Measurements from ENCODE around the gene VPREB1. TPM values are rescaled to one million over a fixed set of nuclear protein-coding genes. Genes with fewer than 3 reads are reported as not detected.

VPREB1 gene
- total RNA-seq, 1 donor from 2014 or later, result not detected

- Mint-ChIP-seq H3K4me1 (no peaks in the 10 kb centered on the region), H3K9me3 (no peaks in the 10 kb centered on the region), H3K4me3 (no peak overlapping the region), H3K27ac (no peak overlapping the region), H3K27me3 (ENCODE audit: insufficient read depth, low read depth) (peaks cover 11% of the 10 kb centered on the region), H3K36me3 (no peaks in the 10 kb centered on the region)
- H2AFZ ChIP-seq (replicated peaks), result no peak overlapping the region
- no peak overlapping the region for H3K4me2 ChIP-seq
- no peaks in the 10 kb centered on the region for H3K9me3 ChIP-seq (ENCODE audit: low read depth)
- DNase-seq (ENCODE audit: low spot score), result no peak
- no peaks in the 10 kb centered on the region for H4K20me1 ChIP-seq (ENCODE audit: low read depth)
- TF ChIP-seq, protein P1, sequence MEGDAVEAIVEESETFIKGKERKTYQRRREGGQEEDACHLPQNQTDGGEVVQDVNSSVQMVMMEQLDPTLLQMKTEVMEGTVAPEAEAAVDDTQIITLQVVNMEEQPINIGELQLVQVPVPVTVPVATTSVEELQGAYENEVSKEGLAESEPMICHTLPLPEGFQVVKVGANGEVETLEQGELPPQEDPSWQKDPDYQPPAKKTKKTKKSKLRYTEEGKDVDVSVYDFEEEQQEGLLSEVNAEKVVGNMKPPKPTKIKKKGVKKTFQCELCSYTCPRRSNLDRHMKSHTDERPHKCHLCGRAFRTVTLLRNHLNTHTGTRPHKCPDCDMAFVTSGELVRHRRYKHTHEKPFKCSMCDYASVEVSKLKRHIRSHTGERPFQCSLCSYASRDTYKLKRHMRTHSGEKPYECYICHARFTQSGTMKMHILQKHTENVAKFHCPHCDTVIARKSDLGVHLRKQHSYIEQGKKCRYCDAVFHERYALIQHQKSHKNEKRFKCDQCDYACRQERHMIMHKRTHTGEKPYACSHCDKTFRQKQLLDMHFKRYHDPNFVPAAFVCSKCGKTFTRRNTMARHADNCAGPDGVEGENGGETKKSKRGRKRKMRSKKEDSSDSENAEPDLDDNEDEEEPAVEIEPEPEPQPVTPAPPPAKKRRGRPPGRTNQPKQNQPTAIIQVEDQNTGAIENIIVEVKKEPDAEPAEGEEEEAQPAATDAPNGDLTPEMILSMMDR (IDR thresholded peaks at IDR 0.05), result no peak
- no peak for TF ChIP-seq EZH2phosphoT487 (IDR thresholded peaks at IDR 0.05)
- TF ChIP-seq EZH2 (IDR thresholded peaks at IDR 0.05), result no peak
- H3K4me3 ChIP-seq, result no peak overlapping the region
- peaks cover 87% of the 10 kb centered on the region for H3K27me3 ChIP-seq
- no peaks in the 10 kb centered on the region for H3K79me2 ChIP-seq (ENCODE audit: low read depth)
- no peak overlapping the region for H3K9ac ChIP-seq
- no peak overlapping the region for H3K27ac ChIP-seq
- no peaks in the 10 kb centered on the region for H3K36me3 ChIP-seq
- H3F3A ChIP-seq (ENCODE audit: low read depth), result no peaks in the 10 kb centered on the region
- H3K4me1 ChIP-seq, result no peaks in the 10 kb centered on the region
Measured at GRCh38 chr22:22226448-22227187, 18.0 kb upstream of the VPREB1 start.

- Mint-ChIP-seq H3K9me3 (no peaks in the 10 kb centered on the region), H3K4me1 (no peaks in the 10 kb centered on the region), H3K36me3 (no peaks in the 10 kb centered on the region), H3K27ac (no peak overlapping the region), H3K27me3 (ENCODE audit: insufficient read depth, low read depth) (peaks cover 11% of the 10 kb centered on the region), H3K4me3 (no peak overlapping the region)
- Histone ChIP-seq H3K36me3 (no peaks in the 10 kb centered on the region), H4K20me1 (ENCODE audit: low read depth) (no peaks in the 10 kb centered on the region), H3K4me1 (no peaks in the 10 kb centered on the region), H3K27ac (no peak overlapping the region), H3K27me3 (peaks cover 98% of the 10 kb centered on the region), H3K4me2 (no peak overlapping the region), H2AFZ (replicated peaks) (no peak overlapping the region), H3K79me2 (ENCODE audit: low read depth) (no peaks in the 10 kb centered on the region), H3K9me3 (ENCODE audit: low read depth) (no peaks in the 10 kb centered on the region), H3F3A (ENCODE audit: low read depth) (no peaks in the 10 kb centered on the region), H3K9ac (no peak overlapping the region), H3K4me3 (no peak overlapping the region)
- TF ChIP-seq, protein P1 (IDR thresholded peaks at IDR 0.05), result no peak
- TF ChIP-seq EZH2phosphoT487 (IDR thresholded peaks at IDR 0.05) (no peak), EZH2 (IDR thresholded peaks at IDR 0.05) (no peak)
- DNase-seq (ENCODE audit: low spot score), result no peak
Measured at GRCh38 chr22:22228421-22228820, 16.2 kb upstream of the VPREB1 start.

DNA sequence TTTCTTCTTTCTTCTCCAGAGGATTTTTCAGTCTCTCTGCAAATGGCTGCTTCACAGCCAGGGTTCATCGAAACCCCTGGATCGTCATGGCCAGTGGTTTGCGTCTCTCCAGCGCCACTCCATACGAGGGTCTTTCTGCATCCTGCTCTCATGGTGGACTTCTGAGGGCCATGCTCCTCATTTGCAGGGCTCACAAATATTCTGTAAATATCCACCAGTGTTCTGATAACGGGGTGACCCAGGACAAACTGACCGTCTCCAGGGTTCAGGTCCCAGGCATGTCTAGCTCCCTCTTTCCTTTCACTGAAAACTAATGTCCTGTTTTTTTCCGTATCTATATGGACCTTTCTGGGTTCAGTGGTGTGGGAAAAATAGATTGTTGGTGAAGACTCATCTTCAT is 15.7 kb upstream of the VPREB1 start:
- H4K20me1 ChIP-seq (ENCODE audit: low read depth), result no peaks in the 10 kb centered on the region
- H3K27ac Mint-ChIP-seq, result no peak overlapping the region
- no peak overlapping the region for H3K4me3 ChIP-seq
- no peak overlapping the region for H3K4me2 ChIP-seq
- DNase-seq (ENCODE audit: low spot score), result no peak
- no peaks in the 10 kb centered on the region for H3K4me1 ChIP-seq
- no peaks in the 10 kb centered on the region for H3K9me3 ChIP-seq (ENCODE audit: low read depth)
- H3K27me3 Mint-ChIP-seq (ENCODE audit: insufficient read depth, low read depth), result peaks cover 12% of the 10 kb centered on the region
- no peaks in the 10 kb centered on the region for H3F3A ChIP-seq (ENCODE audit: low read depth)
- H3K27me3 ChIP-seq, result peaks cover 100% of the 10 kb centered on the region
- no peaks in the 10 kb centered on the region for H3K36me3 ChIP-seq
- H3K4me3 Mint-ChIP-seq, result no peak overlapping the region
- no peak overlapping the region for H2AFZ ChIP-seq (replicated peaks)
- no peaks in the 10 kb centered on the region for H3K79me2 ChIP-seq (ENCODE audit: low read depth)
- H3K9me3 Mint-ChIP-seq, result no peaks in the 10 kb centered on the region
- no peaks in the 10 kb centered on the region for H3K4me1 Mint-ChIP-seq
- TF ChIP-seq EZH2phosphoT487 (IDR thresholded peaks at IDR 0.05) (no peak), EZH2 (IDR thresholded peaks at IDR 0.05) (no peak)
- TF ChIP-seq, protein P1 (IDR thresholded peaks at IDR 0.05), result no peak
- no peak overlapping the region for H3K27ac ChIP-seq
- no peaks in the 10 kb centered on the region for H3K36me3 Mint-ChIP-seq
- H3K9ac ChIP-seq, result no peak overlapping the region

All from neural progenitor cell (in vitro differentiated cells).